Epithelial cell of esophagus (primary cell): Measurements from ENCODE around the gene DCAF17.
"Not testable (repeated sequence)": the region's sequence is repeated elsewhere in the genome, so short reads cannot be mapped to it uniquely, and the experiment has no call there.

Source experiments
- DNase-seq: peaks from one replicate; pipeline ENCODE4 v3.0.0; 2010; ENCODE audit warnings: low read depth
- H3K4me3 ChIP-seq: 2 replicates; pipeline ENCODE4 v1.5.1; 2011; ENCODE audit warnings: mild to moderate bottlenecking, low read length, control low read depth
- CTCF ChIP-seq: IDR thresholded peaks from 2 replicates; pipeline ENCODE4 v1.5.1; 2011; ENCODE audit warnings: low read depth, mild to moderate bottlenecking, low read length, control low read depth, inconsistent platforms; ENCODE audit not compliant: insufficient read depth; ENCODE audit errors: missing control alignments

The DCAF17 gene

GRCh38 chr2:171490577-171490976 lies 56.6 kb downstream of the DCAF17 start:
- no peak for TF ChIP-seq CTCF
- no peak overlapping the region for H3K4me3 ChIP-seq
- peak; percentile 75 for DNase-seq

DNA sequence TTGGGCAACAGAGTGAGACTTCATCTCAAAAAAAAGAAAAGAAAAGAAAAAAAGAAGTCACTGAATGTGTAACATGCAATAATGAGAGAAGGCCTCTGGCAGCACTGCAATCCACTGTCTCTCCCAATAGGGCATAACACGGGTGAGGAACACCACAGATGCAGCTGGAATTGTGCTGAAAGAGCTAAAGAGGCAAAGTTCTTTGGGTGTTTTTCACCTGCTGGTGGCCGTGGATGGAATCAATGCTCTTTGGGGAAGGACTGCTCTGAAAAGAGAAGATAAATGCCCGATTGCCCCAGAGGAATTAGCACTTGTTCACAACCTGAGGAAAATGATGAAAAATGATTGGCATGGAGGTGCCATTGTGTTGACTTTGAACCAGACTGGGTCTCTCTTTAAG lies 57.3 kb downstream of the DCAF17 start:
- H3K4me3 ChIP-seq = no peak overlapping the region
- no peak for TF ChIP-seq CTCF
- no peak for DNase-seq

DNA sequence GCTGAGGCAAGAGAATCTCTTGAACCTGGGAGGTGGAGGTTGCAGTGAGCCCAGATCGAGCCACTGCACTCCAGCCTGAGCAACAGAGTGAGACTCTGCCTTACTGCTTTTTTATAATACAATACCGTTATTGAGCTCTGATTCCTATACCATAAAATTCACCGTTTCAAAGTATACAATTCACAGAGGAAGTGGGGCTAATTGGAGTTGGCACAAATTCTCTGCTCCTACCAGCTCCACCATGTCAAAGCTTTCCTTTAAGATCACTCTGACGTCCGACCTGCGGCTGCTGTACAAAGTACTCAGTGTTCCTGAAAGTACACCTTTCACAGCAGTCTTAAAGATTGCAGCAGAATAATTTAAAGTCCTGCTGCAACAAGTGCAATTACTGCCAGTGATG lies 58.6 kb downstream of the DCAF17 start:
- no peak overlapping the region for H3K4me3 ChIP-seq
- no peak for TF ChIP-seq CTCF
- DNase-seq = no peak

GRCh38 chr2:171497664-171498063 lies 63.6 kb downstream of the DCAF17 start:
- H3K4me3 ChIP-seq, DNase-seq: not testable (repeated sequence)

DNA sequence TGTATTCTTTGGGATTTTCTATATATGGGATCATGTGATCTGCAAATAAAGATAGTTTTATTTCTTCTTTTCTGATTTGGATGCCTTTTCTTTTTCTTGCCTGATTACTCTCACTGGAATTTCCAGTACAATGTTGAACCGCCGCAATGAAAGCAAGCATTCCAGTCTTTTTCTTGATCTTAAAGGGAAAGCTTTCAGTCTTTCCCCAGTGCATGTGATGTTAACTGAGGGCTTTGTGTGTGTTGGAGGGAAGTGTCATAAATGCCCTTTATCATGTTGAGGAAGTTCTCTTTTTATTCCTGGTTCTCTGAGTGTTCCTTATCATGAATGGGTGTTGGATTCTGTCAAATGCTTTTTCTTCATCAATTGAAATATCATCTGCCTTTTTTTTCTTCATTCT lies 71.3 kb downstream of the DCAF17 start:
- DNase-seq = no peak
- no peak for TF ChIP-seq CTCF
- no peak overlapping the region for H3K4me3 ChIP-seq

GRCh38 chr2:171509945-171510731 lies 76.1 kb downstream of the DCAF17 start:
- DNase-seq = no peak
- no peak overlapping the region for H3K4me3 ChIP-seq
- no peak for TF ChIP-seq CTCF

DNA sequence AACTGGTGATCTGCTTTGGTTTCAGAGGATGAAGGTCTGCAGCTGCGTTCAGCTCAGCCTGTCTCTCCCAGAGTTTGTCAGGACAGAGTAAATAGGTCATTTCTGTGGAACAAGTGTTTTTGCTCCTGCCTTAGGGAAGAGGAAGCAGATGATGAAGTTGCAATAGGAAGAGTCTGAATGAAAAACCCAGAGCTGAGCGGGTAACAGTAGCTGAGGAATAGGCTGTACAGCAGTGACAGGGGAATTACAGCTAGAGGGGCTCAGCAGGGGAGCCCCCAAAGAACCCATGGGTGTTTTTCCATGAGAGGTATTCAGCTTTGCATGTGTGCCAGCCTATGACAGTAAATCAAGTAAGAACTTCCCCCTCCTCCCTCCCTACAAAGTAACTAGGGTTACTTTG lies 78.0 kb downstream of the DCAF17 start:
- no peak overlapping the region for H3K4me3 ChIP-seq
- no peak for DNase-seq
- TF ChIP-seq CTCF = no peak
